Left kidney (tissue), 2 donors: ENCODE measurements around the gene BCAM. TPM values are rescaled to one million over a fixed set of nuclear protein-coding genes. Genes with fewer than 3 reads are reported as not detected.

Experiments used
- DNase-seq: peaks from one replicate; pipeline ENCODE4 v3.0.0-alpha.2; 2013
- polyA plus RNA-seq: library from polyadenylated mRNA; unstranded; fragments of 120-200 nt; gene quantifications from one replicate; pipeline ENCODE4 v1.2.1, GENCODE V29; 2013; ENCODE audit not compliant: insufficient read length

Gene BCAM
- polyA plus RNA-seq, 1 donor = 461 TPM

DNA sequence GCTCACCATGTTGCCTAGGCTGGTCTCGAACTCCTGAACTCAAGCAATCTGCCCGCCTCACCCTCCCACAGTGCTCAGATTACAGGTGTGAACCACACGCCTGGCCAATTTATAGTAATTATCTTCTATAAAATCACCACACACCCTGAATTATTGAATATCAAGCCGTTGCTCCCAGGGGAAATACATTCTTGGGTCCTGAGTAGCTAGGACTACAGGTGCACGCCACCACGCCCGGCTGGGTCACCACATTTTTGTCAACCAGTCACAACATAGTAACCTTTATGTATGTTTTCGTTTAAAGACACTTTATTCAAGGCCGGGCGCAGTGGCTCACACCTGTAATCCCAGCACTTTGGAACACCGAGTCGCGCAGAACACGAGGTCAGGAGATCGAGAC is 22.9 kb upstream of the BCAM start:
- DNase-seq = no peak

DNA sequence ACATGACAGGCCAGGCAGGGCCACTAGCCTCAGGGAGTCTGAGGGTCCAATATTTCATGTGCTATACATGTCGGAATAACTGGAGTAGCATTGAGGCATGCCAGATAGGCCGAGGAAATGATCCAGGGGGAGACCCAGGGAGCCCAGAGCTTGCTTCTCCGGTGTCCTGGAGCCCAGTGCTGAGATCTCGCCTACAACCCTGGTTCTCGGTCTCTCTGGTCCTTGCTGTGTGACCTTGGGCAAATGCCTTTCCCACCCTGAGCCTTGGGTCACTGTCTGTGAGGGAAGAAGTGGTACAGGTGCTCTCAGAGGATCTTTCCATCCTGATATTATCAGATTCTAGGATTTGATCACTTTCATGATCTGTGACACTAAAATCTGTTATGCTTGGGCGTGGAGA is 19.9 kb upstream of the BCAM start:
- DNase-seq = no peak

DNA sequence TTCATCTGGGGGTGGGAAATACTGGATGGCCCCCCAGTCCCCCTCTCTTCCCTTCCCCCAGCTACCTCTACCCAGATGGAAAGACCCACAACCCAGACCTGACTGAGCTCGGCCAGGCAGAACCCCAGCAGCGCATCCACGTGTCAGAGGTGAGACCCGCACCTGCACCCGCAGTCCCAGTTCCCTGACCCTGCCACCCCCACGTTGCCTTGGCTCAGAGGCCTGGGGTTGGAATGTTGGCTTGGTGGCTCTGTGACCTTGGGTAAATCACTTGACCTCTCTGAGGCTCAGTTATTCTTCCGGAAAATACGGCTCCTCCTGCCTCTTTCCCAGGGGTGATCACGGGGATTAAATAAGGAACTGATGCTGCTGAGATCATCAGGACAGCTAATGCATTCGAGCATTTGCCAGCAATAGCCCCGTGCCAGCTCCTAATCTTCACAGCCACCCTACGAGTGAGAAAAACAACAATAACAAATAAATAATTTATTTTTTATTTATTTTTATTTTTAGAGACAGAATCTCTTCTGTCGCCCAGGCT is 18.9 kb upstream of the BCAM start:
- DNase-seq = no peak

DNA sequence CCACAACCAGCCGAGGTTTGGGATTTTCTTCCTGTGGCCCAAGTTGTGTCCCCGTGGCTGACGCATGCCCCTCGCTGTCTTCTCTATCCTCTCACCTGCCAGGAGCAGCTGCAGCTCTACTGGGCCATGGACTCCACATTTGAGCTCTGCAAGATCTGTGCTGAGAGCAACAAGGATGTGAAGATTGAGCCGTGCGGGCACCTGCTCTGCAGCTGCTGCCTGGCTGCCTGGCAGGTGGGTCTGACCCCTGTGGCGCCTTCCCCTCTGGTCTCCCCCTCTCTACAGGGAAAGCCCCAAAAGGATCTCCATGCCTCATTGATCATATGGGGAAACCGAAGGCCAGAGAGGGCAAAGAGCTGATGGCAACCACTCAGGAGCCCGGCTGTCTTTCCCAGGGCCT is 16.6 kb upstream of the BCAM start:
- no peak for DNase-seq

DNA sequence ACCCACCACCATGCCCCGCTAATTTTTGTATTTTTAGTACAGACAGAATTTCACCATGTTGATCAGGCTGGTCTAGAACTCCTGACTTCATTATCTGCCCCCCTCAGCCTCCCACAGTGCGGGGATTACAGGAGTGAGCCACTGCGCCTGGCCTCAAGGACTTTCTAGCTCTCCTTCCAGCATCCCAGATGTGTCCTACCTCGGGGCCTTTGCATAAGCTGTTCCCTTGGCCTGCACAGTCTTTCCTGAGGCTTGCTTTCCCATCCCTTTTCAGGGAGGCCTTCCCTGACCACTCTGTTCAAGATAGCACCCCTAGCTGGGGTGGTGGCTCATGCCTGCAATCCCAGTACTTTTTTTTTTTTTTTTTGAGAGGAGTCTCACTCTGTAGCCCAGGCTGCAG is 14.3 kb upstream of the BCAM start:
- DNase-seq = no peak

DNA sequence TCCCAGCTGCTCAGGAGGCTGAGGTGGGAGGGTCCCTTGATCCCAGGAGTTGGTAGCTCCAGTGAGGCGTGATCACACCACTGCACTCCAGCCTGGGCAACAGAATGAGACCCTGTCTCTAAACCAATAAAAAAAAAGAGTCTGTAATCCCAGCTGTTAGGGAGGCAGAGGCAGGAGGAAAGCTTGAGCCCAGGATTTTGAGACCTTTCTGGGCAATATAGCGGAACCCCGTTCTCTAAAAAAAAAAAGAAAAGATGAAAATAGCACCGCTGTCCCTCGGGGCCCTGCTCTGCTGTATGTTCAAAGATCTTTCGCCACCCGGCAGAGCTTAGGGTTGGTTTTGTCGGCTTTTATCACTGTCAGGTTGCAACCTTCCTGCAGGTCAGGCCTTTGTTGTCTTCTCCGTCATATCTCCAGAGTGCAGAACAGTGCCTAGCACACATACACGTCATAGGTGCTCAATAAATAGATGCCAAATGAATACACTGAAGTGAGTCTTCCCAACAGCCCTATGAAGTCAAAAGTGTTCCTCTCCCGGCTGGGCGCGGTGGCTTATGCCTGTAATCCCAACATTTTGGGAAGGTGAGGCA is 13.4 kb upstream of the BCAM start:
- no peak for DNase-seq

DNA sequence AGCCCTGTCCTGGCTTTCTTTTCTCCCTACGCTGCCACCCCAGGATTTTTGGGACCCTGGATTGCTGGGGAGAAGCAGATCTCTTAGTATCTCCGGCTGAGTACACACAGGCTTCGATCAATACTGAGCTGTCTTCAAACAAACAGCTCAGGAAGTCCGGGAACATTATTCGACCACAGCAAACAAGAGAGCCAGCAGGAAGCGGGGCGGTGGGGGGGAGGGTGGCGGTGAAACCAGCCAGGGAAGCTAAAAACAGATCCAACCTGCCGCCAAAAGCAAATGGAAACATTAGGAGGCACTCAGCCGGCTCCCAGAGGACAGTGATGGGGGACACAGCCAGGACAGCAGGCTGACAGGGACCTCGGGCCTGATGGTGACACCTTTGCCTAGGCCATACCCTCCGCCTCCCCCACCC is 12.2 kb upstream of the BCAM start:
- DNase-seq = no peak

DNA sequence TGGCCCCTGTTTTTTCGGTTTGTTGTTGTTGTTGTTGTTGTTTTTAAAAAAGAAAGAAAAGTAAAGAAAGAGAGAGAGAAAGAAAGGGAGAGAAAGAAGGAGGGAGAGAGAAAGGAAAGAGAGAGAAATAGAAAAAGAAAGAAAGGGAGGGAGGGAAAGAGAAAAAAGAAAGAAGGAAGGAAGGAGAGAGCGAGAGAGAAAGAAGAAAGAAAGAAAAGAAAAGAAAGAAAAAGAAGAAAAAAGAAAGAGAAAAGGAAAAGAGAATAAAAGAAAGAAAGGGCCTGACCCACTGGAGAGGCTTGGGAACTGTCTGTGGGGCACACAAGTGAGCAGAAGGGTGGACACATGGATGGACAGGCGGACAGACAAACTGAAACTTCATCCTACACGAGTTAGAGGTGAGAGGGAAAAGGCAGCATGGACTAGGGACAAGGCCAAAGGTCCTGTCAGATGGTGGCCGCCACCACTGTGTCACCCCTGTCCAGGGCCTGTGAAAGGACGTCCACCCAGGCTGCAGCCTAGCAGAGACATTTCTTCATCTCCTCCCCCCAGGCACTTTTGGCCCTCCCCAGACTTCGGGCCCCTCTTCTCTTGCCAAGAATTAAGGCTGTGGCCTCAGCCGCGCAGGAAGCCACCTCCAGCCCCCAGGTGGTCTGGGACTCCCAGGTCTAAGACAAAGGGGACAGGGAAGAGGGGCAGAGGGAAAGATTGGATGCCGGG is 9.1 kb upstream of the BCAM start:
- no peak for DNase-seq

DNA sequence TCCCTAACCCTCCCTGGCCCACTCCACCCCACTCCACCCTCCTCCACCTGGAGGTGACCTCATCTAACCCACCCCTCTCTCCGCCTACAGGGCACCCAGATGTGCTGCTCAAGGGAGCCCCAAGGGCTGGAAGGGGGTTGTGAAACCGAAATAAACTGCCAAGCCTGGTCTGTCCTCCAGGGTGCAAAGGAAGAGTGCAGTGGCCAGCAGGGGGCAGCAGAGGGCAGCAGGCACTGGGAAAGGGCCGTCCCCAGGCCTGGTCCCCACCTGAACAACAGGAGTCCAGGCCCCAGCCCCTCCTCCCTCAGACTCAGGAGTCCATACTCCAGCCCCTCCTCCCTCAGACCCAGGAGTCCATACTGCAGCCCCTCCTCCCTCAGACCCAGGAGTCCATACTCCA is 8.4 kb upstream of the BCAM start:
- no peak for DNase-seq

DNA sequence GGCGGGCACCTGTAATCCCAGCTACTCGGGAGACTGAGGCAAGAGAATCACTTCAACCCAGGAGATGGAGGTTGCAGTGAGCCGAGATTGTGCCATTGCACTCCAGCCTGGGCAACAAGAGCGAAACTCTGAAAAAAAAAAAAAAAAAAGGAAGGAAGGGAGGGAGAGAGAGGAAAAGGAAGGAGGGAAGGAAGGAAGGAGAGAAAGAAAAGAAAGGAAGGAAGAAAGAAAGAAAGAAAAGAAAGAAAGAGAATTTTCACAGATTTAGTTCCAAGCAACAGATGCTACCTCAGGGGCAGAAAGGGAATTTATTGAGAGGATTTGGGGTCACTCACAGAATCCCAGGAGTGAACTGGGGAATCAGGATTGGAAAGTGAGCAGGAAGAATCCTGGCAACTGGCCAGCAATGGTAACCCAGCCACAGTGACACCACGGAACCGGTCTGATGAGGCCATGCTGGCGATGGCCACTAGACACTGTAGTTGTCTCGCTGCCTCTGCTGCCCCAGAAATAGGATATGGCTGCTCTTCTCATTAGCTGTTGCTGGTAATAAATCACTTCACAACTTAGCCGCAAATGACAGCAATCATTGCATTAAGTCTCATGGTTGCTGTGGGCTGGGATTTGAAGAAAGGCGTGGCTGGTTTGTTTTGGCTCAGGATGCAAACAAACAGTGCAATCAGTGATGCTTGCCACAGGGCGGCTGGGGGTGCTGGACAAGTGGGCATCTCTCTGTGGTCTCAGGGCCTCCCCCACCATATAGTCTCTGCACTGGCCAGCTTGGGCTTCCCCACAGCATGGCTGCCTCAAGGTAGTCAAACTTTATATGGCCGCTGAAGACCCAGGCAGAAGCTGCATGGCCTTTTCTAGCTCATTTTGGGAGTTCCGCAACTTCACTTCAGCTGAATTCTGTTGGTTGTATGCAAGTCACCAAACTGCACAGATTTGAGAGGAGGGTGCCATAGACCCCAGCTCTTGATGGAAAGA is 5.2 kb upstream of the BCAM start:
- DNase-seq = no peak

DNA sequence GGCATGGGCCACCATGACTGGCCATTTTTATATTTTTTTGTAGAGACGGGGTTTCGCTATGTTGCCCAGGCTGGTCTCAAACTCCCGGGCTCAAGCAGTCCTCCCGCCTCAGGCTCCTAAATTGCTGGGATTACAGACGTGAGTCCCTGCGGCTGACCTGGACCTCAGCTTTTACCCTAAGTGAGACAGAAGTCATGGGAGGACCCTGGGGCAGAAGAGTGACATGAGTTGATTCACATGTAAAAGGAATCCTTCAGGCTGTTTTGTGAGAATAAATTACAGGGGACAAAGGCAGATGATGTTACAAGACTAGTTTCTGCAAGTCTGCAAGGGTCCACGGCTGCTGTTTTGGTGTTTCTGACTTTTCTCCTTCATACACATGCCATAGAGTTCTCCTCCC is 2.6 kb upstream of the BCAM start:
- no peak for DNase-seq

DNA sequence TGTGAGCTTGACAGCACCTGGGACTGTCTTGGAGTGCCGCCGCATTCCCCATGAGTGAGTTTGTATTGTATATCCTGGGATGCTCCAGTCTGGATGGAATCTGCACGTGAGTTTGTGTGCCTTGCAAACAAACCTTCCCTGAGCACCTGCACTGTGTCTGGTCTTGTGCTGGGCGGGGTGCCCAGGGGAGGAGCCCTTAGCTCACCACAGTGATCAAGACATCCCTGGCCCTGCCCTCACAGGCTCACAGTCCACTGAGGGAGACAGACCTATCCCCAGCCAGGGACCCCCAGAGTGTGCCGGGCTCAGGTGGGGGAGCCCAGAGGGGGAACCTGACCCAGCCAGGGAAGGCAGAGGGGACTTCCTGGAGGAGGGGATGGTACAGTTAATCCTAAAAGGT is 1.7 kb upstream of the BCAM start:
- DNase-seq = no peak

DNA sequence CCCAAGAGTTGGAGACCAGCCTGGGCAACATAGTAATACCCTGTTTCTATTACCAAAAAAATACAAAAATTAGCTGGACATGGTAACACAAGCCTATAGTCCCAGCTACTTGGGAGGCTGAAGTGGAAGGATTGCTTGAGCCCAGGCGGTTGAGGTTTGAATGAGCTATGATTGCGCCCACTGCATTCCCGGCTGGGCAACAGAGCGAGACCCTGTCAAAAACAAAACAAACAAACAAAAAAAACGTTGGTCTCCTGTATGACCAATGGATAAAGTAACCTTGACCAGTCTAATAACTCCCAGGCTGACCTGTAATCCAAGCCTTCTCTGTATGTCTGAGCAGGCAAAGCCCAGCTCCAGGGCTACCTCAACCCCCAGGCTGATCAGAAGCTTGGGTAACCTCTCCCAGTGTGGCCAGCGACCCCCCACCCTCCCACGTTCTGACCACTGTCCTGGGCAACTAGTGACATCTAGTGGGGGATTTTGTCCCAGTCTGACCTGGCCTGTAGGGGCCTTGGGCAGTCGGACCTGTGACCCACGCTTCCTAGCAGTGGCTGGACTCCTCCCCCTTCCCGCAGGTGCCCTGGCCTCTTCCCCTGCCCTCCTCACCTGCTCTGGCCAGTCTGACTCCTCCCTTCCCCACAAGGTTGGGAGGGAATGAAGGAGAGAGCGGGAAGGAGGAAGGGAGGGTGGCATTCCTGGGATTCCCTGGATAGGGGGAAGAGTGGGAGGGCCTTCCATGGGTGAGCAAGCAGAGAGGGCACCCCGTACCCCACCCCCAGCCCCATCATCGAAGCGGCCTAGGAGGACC is 1.0 kb upstream of the BCAM start:
- peak; percentile 79 for DNase-seq

DNA sequence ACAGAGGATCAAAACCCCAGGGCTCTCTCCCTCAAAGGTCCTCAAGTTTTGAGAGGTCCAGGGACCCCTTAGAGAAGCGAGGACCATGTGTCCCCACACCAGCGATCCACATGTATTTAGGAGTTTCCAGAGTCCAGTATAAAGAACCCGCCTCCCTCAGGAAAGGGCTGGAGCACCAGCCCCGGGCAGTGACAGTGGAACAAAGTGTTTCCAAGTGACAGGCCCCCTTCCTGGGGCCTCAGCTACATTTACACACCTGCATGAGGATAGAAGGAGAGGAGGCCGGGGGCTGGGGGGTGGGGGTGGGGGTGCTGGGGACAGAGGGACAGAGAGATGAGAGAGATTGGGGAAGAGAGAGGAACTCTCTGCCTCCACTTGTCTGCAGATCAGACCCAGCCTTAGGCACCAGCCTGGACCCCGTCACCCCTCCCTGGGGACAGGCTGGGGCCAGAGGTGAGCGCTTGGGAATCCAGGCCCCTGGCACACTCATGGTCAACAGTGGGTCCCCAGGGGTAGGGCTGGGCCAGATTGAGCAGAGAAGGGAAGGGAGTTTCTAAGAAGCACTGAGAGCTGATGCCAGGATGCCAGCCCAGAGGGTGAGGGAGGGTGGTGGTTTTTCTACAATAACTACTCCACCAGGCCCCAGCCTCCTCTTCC is 802 bp downstream of the BCAM start:
- no peak for DNase-seq

DNA sequence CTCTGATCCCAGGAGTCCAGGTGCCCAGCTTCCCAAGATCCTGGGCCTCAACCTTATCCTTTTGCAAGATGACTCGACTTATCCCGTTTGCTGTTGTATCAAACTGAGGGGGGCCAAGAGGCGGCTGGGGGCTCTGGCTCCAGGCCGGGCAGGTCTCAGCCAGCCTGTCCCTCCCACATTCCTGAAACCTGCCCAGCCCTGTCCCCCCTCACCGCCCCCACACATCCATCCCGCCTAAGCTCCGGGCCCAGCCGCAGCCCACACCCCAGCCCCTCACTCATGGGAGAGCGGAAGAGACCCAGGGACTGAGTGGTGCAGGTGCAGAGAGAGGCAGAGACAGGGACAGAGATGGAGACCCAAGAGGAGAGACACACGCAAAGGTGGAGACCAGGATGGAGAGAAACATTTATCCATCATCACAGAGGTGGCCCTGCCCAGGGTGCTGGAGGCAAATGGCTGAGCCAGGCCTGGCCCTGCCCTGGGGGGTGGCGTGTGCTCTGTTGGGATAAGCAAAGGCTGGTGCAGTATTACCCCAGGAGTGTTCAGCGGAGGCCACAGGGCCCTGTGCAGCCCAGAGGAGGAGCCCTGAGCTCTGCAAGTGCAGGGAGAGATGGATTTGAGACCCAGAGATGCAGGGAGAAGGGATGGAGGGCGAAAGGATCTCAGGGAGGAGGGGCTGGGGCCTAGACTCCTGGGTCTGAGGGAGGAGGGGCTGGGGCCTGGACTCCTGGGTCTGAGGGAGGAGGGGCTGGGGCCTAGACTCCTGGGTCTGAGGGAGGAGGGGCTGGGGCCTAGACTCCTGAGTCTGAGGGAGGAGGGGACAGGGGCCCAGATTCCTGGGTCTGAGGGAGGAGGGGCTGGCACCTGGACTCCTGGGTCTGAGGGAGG is 1.6 kb downstream of the BCAM start:
- DNase-seq = no peak

DNA sequence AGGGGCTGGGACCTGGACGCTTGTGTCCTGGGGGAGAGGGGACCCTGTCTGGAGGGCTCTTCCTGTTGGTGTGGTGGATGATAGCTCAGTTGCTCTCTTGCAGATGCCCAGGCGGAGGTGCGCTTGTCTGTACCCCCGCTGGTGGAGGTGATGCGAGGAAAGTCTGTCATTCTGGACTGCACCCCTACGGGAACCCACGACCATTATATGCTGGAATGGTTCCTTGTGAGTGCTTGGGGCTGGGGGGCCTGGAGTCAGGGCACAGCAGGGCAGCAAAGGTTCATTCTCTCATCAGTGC is 2.2 kb downstream of the BCAM start:
- DNase-seq = no peak

DNA sequence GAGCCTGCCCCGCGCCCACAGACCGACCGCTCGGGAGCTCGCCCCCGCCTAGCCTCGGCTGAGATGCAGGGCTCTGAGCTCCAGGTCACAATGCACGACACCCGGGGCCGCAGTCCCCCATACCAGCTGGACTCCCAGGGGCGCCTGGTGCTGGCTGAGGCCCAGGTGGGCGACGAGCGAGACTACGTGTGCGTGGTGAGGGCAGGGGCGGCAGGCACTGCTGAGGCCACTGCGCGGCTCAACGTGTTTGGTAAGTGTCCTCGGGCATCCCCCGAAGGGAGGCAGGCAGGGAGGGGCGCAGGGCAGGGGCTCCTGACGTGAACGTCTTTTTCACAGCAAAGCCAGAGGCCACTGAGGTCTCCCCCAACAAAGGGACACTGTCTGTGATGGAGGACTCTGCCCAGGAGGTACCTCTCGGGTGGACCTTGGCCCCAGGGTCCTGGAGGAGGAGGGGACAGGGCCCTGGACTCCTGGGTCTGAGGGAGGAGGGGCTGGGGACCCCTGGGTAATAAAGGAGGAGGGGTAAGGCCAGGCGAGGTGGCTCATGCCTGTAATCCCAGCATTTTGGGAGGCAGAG is 3.3 kb downstream of the BCAM start:
- DNase-seq = no peak

DNA sequence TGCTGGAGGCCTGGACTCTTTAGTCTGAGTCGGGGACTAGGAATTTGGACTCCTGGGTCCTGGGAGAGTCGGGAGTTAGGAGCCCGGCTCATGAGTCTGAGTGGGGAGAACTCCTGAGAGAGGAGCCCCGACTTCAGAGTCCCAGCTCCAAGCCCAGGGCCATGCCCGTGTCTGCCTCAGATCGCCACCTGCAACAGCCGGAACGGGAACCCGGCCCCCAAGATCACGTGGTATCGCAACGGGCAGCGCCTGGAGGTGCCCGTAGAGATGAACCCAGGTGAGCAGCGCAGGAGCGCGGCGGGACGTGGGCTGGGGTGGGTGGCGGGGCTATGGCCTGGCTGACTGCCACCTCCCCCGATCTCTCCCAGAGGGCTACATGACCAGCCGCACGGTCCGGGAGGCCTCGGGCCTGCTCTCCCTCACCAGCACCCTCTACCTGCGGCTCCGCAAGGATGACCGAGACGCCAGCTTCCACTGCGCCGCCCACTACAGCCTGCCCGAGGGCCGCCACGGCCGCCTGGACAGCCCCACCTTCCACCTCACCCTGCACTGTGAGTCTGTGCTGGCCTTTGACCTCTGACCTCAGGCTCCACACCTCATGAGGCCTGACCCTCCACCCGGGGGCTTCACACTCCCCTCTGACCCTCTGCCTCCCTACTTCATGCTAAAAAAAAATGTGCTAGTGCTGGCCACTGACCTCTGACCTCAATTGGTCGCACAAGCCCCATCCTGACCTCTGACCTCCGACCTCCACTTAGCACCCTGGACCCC is 4.4 kb downstream of the BCAM start:
- DNase-seq = no peak

DNA sequence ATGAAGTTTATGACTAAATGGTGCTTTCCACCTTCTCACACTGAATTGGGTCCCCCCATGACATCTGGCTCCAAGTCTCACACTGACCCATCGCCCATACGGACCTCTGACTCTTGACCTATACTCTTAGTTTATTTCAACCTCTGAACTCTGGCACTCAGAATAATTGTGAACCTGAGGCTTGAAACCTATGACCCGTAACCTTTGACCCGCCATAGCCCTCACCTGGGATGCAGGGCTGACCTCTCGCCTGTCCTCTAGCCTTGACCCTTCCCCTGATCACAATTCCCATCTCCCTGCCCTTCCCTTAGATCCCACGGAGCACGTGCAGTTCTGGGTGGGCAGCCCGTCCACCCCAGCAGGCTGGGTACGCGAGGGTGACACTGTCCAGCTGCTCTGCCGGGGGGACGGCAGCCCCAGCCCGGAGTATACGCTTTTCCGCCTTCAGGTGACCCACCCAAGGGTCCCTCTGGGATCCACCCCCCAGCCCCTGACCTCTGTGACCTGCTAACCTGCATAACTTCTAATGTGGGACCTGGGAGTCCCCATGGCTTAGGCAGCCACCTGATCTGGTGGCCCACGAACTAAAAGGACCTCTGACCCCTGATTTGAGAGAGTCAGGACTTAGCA is 5.1 kb downstream of the BCAM start:
- DNase-seq = no peak
